HG02571 (cell line): ENCODE data around the gene UCHL1.
A peak's percentile ranks its signal among the peaks of the same experiment; 100 is the strongest.

Source experiments
- ATAC-seq: cut with Tn5 transposase; IDR thresholded peaks from one replicate; pipeline ENCODE4 v1.9.1; 2021; ENCODE audit warnings: mild to moderate bottlenecking, moderate library complexity; ENCODE audit not compliant: unreplicated experiment

UCHL1 gene

GRCh38 chr4:41256740-41257256, at the start of gene UCHL1:
Gene UCHL1, plus strand, starts transcription at chr4:41256928. Its CDS starts 49 bp downstream, at chr4:41256977.
- ATAC-seq, result no peak

- no peak for ATAC-seq
These were observed 49.4 kb upstream of the UCHL1 start for GRCh38 chr4:41207291-41207831.

- ATAC-seq, result no peak
These were observed 47.5 kb upstream of the UCHL1 start for GRCh38 chr4:41209187-41209586.

GRCh38 chr4:41209901-41210300, 46.8 kb upstream of the UCHL1 start:
- no peak for ATAC-seq

- ATAC-seq, result no peak
These were observed 44.6 kb upstream of the UCHL1 start for GRCh38 chr4:41211951-41212615.

- ATAC-seq, result no peak
These were observed 44.0 kb upstream of the UCHL1 start for GRCh38 chr4:41212616-41213203.

GRCh38 chr4:41213625-41214135, 43.0 kb upstream of the UCHL1 start:
- ATAC-seq, result no peak

- peak; percentile 51 for ATAC-seq
These were observed 42.4 kb upstream of the UCHL1 start, which contains the start of gene APBB2 for GRCh38 chr4:41214136-41214824. Gene APBB2, minus strand, starts transcription at chr4:41214542. Its CDS starts 181,288 bp downstream, at chr4:41033254.

- no peak for ATAC-seq
These were observed 41.9 kb upstream of the UCHL1 start for GRCh38 chr4:41214825-41215146.

- no peak for ATAC-seq
These were observed 41.6 kb upstream of the UCHL1 start for GRCh38 chr4:41215155-41215554.

- no peak for ATAC-seq
These were observed 40.8 kb upstream of the UCHL1 start for GRCh38 chr4:41215969-41216293.

- peak; percentile 49 for ATAC-seq
These were observed 40.3 kb upstream of the UCHL1 start for GRCh38 chr4:41216294-41217019.

GRCh38 chr4:41217020-41217333, 39.8 kb upstream of the UCHL1 start:
- no peak for ATAC-seq

- no peak for ATAC-seq
These were observed 39.4 kb upstream of the UCHL1 start for GRCh38 chr4:41217374-41217773.

GRCh38 chr4:41218703-41219102, 38.0 kb upstream of the UCHL1 start:
- ATAC-seq, result no peak

- ATAC-seq, result no peak
These were observed 37.2 kb upstream of the UCHL1 start for GRCh38 chr4:41219421-41219950.

GRCh38 chr4:41221850-41222645, 34.7 kb upstream of the UCHL1 start:
- ATAC-seq, result no peak

GRCh38 chr4:41227902-41228301, 28.8 kb upstream of the UCHL1 start:
- no peak for ATAC-seq

- ATAC-seq, result no peak
These were observed 24.3 kb upstream of the UCHL1 start for GRCh38 chr4:41232406-41232805.

GRCh38 chr4:41232856-41233255, 23.9 kb upstream of the UCHL1 start:
- no peak for ATAC-seq
